Measurements from ENCODE around the gene MXD1. TPM values are rescaled to one million over a fixed set of nuclear protein-coding genes. Genes with fewer than 3 reads are reported as not detected.

The MXD1 gene
- total RNA-seq, 1 experiment from 2014 or later, result 6.5 TPM

DNA sequence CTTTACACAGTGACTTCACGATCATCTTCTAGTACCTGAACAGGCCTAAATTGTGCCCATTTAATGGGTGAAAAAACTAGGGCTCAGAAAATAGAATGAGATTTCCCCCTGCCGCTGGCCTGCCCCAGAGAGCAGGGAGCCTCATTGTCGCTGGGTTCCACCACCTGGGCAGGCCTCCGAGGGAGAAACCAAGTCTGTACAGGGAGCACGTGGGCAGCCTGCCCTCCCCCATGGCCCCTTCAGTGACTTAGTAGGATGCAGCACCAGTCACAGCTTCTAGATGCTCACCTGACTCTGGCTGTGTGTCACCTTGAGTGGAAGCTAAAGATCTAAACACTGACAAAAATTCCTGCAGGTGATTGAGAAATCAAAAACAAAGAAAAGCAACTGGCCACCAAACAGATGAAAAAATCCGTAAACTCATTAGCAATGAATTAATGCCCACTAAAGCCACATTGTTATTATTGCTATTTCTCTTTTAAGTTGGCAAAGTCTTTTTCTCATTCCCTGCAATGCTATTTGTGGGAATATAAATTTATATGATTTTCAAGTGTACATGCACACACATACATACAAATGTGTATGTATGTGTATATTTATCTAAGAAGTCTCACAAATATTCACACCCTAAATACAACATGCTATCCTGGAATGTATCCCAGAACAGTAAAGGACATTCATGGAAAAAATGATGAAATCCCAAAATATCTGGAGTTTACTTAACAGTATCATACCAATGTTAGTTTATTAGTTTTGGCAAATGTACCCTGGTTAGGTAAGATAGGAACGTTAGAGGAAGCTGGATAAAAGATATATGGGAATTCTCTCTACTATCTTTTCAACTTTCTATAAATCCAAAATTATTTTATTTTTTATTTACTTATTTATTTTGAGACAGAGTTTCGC is 65.2 kb downstream of the MXD1 start:
- TF ChIP-seq, protein P1, sequence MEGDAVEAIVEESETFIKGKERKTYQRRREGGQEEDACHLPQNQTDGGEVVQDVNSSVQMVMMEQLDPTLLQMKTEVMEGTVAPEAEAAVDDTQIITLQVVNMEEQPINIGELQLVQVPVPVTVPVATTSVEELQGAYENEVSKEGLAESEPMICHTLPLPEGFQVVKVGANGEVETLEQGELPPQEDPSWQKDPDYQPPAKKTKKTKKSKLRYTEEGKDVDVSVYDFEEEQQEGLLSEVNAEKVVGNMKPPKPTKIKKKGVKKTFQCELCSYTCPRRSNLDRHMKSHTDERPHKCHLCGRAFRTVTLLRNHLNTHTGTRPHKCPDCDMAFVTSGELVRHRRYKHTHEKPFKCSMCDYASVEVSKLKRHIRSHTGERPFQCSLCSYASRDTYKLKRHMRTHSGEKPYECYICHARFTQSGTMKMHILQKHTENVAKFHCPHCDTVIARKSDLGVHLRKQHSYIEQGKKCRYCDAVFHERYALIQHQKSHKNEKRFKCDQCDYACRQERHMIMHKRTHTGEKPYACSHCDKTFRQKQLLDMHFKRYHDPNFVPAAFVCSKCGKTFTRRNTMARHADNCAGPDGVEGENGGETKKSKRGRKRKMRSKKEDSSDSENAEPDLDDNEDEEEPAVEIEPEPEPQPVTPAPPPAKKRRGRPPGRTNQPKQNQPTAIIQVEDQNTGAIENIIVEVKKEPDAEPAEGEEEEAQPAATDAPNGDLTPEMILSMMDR (IDR thresholded peaks at IDR 0.05), result no peak
- TF ChIP-seq TCF7L2 (IDR thresholded peaks at IDR 0.05; ENCODE audit: low read depth, low read length) (no peak), POLR2AphosphoS5 (IDR thresholded peaks at IDR 0.05; ENCODE audit: low read depth, low read length) (no peak), SIN3A (IDR thresholded peaks at IDR 0.05; ENCODE audit: borderline replicate concordance, insufficient read depth, low read depth, low read length) (no peak)
- TF ChIP-seq, protein P2, sequence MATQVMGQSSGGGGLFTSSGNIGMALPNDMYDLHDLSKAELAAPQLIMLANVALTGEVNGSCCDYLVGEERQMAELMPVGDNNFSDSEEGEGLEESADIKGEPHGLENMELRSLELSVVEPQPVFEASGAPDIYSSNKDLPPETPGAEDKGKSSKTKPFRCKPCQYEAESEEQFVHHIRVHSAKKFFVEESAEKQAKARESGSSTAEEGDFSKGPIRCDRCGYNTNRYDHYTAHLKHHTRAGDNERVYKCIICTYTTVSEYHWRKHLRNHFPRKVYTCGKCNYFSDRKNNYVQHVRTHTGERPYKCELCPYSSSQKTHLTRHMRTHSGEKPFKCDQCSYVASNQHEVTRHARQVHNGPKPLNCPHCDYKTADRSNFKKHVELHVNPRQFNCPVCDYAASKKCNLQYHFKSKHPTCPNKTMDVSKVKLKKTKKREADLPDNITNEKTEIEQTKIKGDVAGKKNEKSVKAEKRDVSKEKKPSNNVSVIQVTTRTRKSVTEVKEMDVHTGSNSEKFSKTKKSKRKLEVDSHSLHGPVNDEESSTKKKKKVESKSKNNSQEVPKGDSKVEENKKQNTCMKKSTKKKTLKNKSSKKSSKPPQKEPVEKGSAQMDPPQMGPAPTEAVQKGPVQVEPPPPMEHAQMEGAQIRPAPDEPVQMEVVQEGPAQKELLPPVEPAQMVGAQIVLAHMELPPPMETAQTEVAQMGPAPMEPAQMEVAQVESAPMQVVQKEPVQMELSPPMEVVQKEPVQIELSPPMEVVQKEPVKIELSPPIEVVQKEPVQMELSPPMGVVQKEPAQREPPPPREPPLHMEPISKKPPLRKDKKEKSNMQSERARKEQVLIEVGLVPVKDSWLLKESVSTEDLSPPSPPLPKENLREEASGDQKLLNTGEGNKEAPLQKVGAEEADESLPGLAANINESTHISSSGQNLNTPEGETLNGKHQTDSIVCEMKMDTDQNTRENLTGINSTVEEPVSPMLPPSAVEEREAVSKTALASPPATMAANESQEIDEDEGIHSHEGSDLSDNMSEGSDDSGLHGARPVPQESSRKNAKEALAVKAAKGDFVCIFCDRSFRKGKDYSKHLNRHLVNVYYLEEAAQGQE (IDR thresholded peaks at IDR 0.05; ENCODE audit: insufficient read depth in 1 of 2, low read depth in 2 of 2, low read length in 1 of 2), result no peak
- Histone ChIP-seq H3K4me3 (ENCODE audit: low read depth in 2 of 2, low read length in 2 of 2) (no peak overlapping the region), H3K4me1 (ENCODE audit: control insufficient read depth, insufficient read depth, low read length) (no peaks in the 10 kb centered on the region), H3K9me3 (ENCODE audit: control insufficient read depth, insufficient read depth, low read depth, low read length) (no peaks in the 10 kb centered on the region), H3K36me3 (ENCODE audit: control insufficient read depth, insufficient read depth, low read length) (no peaks in the 10 kb centered on the region), H3K27ac (ENCODE audit: low read length) (no peak overlapping the region), H3K27me3 (ENCODE audit: control insufficient read depth, insufficient read depth, low read length) (no peaks in the 10 kb centered on the region)
- in situ Hi-C loops (cut with HindIII; ENCODE audit: low pct_unique_long_range_greater_than_20kb, low sequenced_read_pairs), result no loop called here
- ChIA-PET POLR2A (no interaction called here), CTCF (no interaction called here)
- ATAC-seq (no peak), DNase-seq (ENCODE audit: low read depth, low spot score) (no peak)
- intact Hi-C loops (cut with micrococcal nuclease; ENCODE audit: unreplicated experiment), result no loop called here
- BruUV-seq (replicated peaks), result no TSS peak

DNA sequence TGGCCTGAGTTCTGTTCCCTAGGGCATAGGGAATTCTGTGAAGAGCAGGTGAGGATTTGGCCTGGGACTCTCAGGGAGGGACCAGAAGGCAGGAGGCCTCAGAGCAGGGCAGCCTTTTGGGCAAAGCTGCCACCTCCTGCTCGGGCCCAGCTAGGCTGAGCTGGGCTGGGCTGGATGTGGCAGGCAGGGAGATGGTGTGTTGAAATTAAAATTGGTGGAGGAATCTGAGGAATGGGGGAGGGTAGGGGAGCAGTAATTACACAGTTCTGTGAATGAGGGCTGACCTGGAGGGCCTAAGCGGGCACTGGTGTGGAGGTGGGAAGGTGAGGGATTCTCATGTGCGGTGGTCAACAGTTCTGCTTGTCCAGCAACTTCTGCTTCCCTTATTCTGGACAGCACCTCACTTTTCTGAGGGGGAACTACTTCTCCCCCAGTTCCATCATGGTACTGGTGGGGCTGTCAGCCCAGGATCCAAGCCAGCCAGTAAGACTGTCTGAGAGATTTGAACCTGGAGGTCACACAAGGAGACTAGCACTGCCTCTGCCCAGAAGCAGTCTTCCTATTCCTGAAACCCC is 68.6 kb downstream of the MXD1 start:
- CTCF ChIA-PET, result no interaction called here
- H3K4me1 ChIP-seq (ENCODE audit: control insufficient read depth, insufficient read depth, low read length), result no peaks in the 10 kb centered on the region
- no peaks in the 10 kb centered on the region for H3K9me3 ChIP-seq (ENCODE audit: control insufficient read depth, insufficient read depth, low read depth, low read length)
- TF ChIP-seq, protein P1 (IDR thresholded peaks at IDR 0.05), result no peak
- TF ChIP-seq POLR2AphosphoS5 (IDR thresholded peaks at IDR 0.05; ENCODE audit: low read depth, low read length), result no peak
- TF ChIP-seq SIN3A (IDR thresholded peaks at IDR 0.05; ENCODE audit: borderline replicate concordance, insufficient read depth, low read depth, low read length), result no peak
- TF ChIP-seq, protein P2 (IDR thresholded peaks at IDR 0.05; ENCODE audit: insufficient read depth in 1 of 2, low read depth in 2 of 2, low read length in 1 of 2), result no peak
- TF ChIP-seq TCF7L2 (IDR thresholded peaks at IDR 0.05; ENCODE audit: low read depth, low read length), result no peak
- H3K36me3 ChIP-seq (ENCODE audit: control insufficient read depth, insufficient read depth, low read length), result no peaks in the 10 kb centered on the region
- no peak for ATAC-seq
- H3K27ac ChIP-seq (ENCODE audit: low read length), result no peak overlapping the region
- in situ Hi-C loops (cut with HindIII; ENCODE audit: low pct_unique_long_range_greater_than_20kb, low sequenced_read_pairs) (no loop called here), intact Hi-C loops (cut with micrococcal nuclease; ENCODE audit: unreplicated experiment) (no loop called here)
- no peak for DNase-seq (ENCODE audit: low read depth, low spot score)
- POLR2A ChIA-PET, result interaction anchor here (0.6 kb wide), 1 partner anchor 66 kb away, joined by 3 read pairs; no protein-coding TSS in a partner anchor
- no peaks in the 10 kb centered on the region for H3K27me3 ChIP-seq (ENCODE audit: control insufficient read depth, insufficient read depth, low read length)
- H3K4me3 ChIP-seq (ENCODE audit: low read depth in 2 of 2, low read length in 2 of 2), result no peak overlapping the region
- BruUV-seq (replicated peaks), result no TSS peak
